ENCODE results near the gene OGFOD1.

- no peak for TF ChIP-seq CTCF (IDR thresholded peaks at IDR 0.05)
- no peak for TF ChIP-seq POLR2A (IDR thresholded peaks at IDR 0.05)
Measured at GRCh38 chr16:56479469-56479868, 28.1 kb downstream of the OGFOD1 start.

All from right lobe of liver (tissue), 4 donors.